ENCODE measurements around the gene ZYX.

Gene ZYX

GRCh38 chr7:143358626-143359025 is 22.5 kb upstream of the ZYX start:
- no peak overlapping the region for H3K4me3 ChIP-seq (replicated peaks; ENCODE audit: insufficient read depth, low read length)
- H3K27me3 ChIP-seq (ENCODE audit: insufficient read depth, poor library complexity, severe bottlenecking) = peaks cover 29% of the 10 kb centered on the region
- no peak for DNase-seq (ENCODE audit: low read depth in 1 of 2, low spot score in 1 of 2)
- no peak overlapping the region for H3K27ac ChIP-seq (replicated peaks)
- TF ChIP-seq SPI1 (IDR thresholded peaks at IDR 0.05; ENCODE audit: borderline replicate concordance, low read depth) = no peak
- TF ChIP-seq REST (IDR thresholded peaks at IDR 0.05; ENCODE audit: insufficient replicate concordance, low read depth) = no peak
- TF ChIP-seq CTCF (IDR thresholded peaks at IDR 0.05; ENCODE audit: insufficient read depth, low read length) = no peak
- no peak for TF ChIP-seq POLR2AphosphoS5 (IDR thresholded peaks at IDR 0.05; ENCODE audit: low read depth)
- no peak for TF ChIP-seq GABPA (IDR thresholded peaks at IDR 0.05; ENCODE audit: low read depth)

- H3K27me3 ChIP-seq (ENCODE audit: insufficient read depth, poor library complexity, severe bottlenecking) = peaks cover 39% of the 10 kb centered on the region
- peak in 1 of 2 experiments; percentile 41 for DNase-seq (ENCODE audit: low read depth in 1 of 2, low spot score in 1 of 2)
- H3K27ac ChIP-seq (replicated peaks) = no peak overlapping the region
- TF ChIP-seq SPI1 (IDR thresholded peaks at IDR 0.05; ENCODE audit: borderline replicate concordance, low read depth) = peak; percentile 96
- TF ChIP-seq POLR2AphosphoS5 (IDR thresholded peaks at IDR 0.05; ENCODE audit: low read depth) = no peak
- H3K4me3 ChIP-seq (replicated peaks; ENCODE audit: insufficient read depth, low read length) = no peak overlapping the region
These were observed 21.3 kb upstream of the ZYX start for GRCh38 chr7:143359771-143360353.

GRCh38 chr7:143360788-143361551 is 20.2 kb upstream of the ZYX start:
- Histone ChIP-seq H3K27me3 (ENCODE audit: insufficient read depth, poor library complexity, severe bottlenecking) (peaks cover 39% of the 10 kb centered on the region), H3K4me3 (replicated peaks; ENCODE audit: insufficient read depth, low read length) (no peak overlapping the region), H3K27ac (replicated peaks) (no peak overlapping the region)
- no peak for TF ChIP-seq CTCF (IDR thresholded peaks at IDR 0.05; ENCODE audit: insufficient read depth, low read length)
- TF ChIP-seq SPI1 (IDR thresholded peaks at IDR 0.05; ENCODE audit: borderline replicate concordance, low read depth) = no peak
- TF ChIP-seq POLR2AphosphoS5 (IDR thresholded peaks at IDR 0.05; ENCODE audit: low read depth) = no peak
- no peak for TF ChIP-seq REST (IDR thresholded peaks at IDR 0.05; ENCODE audit: insufficient replicate concordance, low read depth)
- TF ChIP-seq GABPA (IDR thresholded peaks at IDR 0.05; ENCODE audit: low read depth) = no peak
- no peak for DNase-seq (ENCODE audit: low read depth in 1 of 2, low spot score in 1 of 2)

- DNase-seq (ENCODE audit: low read depth in 1 of 2, low spot score in 1 of 2) = no peak
- no peak for TF ChIP-seq SPI1 (IDR thresholded peaks at IDR 0.05; ENCODE audit: borderline replicate concordance, low read depth)
- no peak for TF ChIP-seq CTCF (IDR thresholded peaks at IDR 0.05; ENCODE audit: insufficient read depth, low read length)
- no peak for TF ChIP-seq REST (IDR thresholded peaks at IDR 0.05; ENCODE audit: insufficient replicate concordance, low read depth)
- TF ChIP-seq GABPA (IDR thresholded peaks at IDR 0.05; ENCODE audit: low read depth) = no peak
- TF ChIP-seq POLR2AphosphoS5 (IDR thresholded peaks at IDR 0.05; ENCODE audit: low read depth) = no peak
- Histone ChIP-seq H3K27me3 (ENCODE audit: insufficient read depth, poor library complexity, severe bottlenecking) (peaks cover 39% of the 10 kb centered on the region), H3K4me3 (replicated peaks; ENCODE audit: insufficient read depth, low read length) (peak overlapping the region; percentile 49), H3K27ac (replicated peaks) (no peak overlapping the region)
These were observed 19.5 kb upstream of the ZYX start for GRCh38 chr7:143361552-143362130.
